HepG2 (cell line): Measurements from ENCODE around the gene APOC3. TPM values are rescaled to one million over a fixed set of nuclear protein-coding genes. Genes with fewer than 3 reads are reported as not detected.

ENCODE experiments used
- MTF2 ChIP-seq: sonication (generic); formaldehyde crosslinking; IDR thresholded peaks from 2 replicates; pipeline ENCODE4 v1.5.0; 2020; ENCODE audit warnings: missing genetic modification reagents, borderline replicate concordance
- MXI1 ChIP-seq: IDR thresholded peaks from 3 replicates; pipeline ENCODE4 v1.6.1; 2012; ENCODE audit warnings: low read depth, low read length, inconsistent platforms, borderline replicate concordance
- NFKBIZ ChIP-seq: IDR thresholded peaks from 2 replicates; pipeline ENCODE4 v1.6.1; 2018; ENCODE audit warnings: missing genetic modification reagents, missing compliant biosample characterization
- NR2F6 ChIP-seq, 2 experiments: IDR thresholded peaks; 2 replicates each; pipeline ENCODE4 v1.6.1; 2016; ENCODE audit warnings: antibody characterized with exemption in 1 of 2, mild to moderate bottlenecking in 1 of 2
- PITX1 ChIP-seq: sonication (generic); formaldehyde crosslinking; IDR thresholded peaks from 2 replicates; pipeline ENCODE4 v1.5.1; 2020; ENCODE audit warnings: mild to moderate bottlenecking, missing genetic modification reagents
- PPARG ChIP-seq: conservative IDR thresholded peaks from 2 replicates; pipeline ENCODE4 v1.6.1; 2016; ENCODE audit warnings: missing biosample characterization, missing genetic modification reagents
- SIN3A ChIP-seq: IDR thresholded peaks from 2 replicates; pipeline ENCODE4 v1.6.1; 2011; ENCODE audit warnings: low read depth, mild to moderate bottlenecking, control low read depth, low read length, borderline replicate concordance
- SP4 ChIP-seq: sonication (generic); formaldehyde crosslinking; IDR thresholded peaks from 2 replicates; pipeline ENCODE4 v1.8.1; 2023; ENCODE audit warnings: mild to moderate bottlenecking, missing genetic modification reagents
- YY1 ChIP-seq: IDR thresholded peaks from 2 replicates; pipeline ENCODE4 v1.6.1; 2011; ENCODE audit warnings: low read length, low read depth, moderate library complexity, mild to moderate bottlenecking; ENCODE audit not compliant: insufficient read depth, insufficient replicate concordance
- ZMYM4 ChIP-seq: sonication (generic); formaldehyde crosslinking; IDR thresholded peaks from 2 replicates; pipeline ENCODE4 v1.8.1; 2023; ENCODE audit warnings: mild to moderate bottlenecking, missing genetic modification reagents
- ZNF264 ChIP-seq: sonication (generic); formaldehyde crosslinking; IDR thresholded peaks from 2 replicates; pipeline ENCODE4 v1.4.0; 2020; ENCODE audit warnings: missing genetic modification reagents
- ZNF3 ChIP-seq: IDR thresholded peaks from 2 replicates; pipeline ENCODE4 v1.7.0; 2017; ENCODE audit warnings: inconsistent platforms
- ZNF644 ChIP-seq: IDR thresholded peaks from 2 replicates; pipeline ENCODE4 v1.6.1; 2016; ENCODE audit warnings: low read depth
- ZNF678 ChIP-seq: sonication (generic); formaldehyde crosslinking; IDR thresholded peaks from 2 replicates; pipeline ENCODE4 v1.4.0; 2020; ENCODE audit warnings: mild to moderate bottlenecking, missing genetic modification reagents
- ZNF792 ChIP-seq: IDR thresholded peaks from 2 replicates; pipeline ENCODE4 v1.6.1; 2016
- polyA plus RNA-seq, 8 experiments: library from polyadenylated mRNA; depleted of rRNA in 3 of 8; stranded (reverse) in 7 of 8; unstranded in 1 of 8; fragments of >200 nt; fragmentation: Illumina TruSeq in 4 of 8; extraction: Trizol in 4 of 8; gene quantifications; 2 replicates each; pipeline versions ENCODE4 v1.2.1 to v1.2.3, GENCODE V29; 2011 to 2016; ENCODE audit warnings: low read depth in 4 of 8, missing spikeins in 1 of 8, mixed read lengths in 1 of 8; ENCODE audit not compliant: insufficient read depth in 1 of 8
- total RNA-seq, 5 experiments: library from RNA; depleted of rRNA; stranded (reverse); fragments of >200 nt; fragmentation: Illumina TruSeq; extraction: Trizol; gene quantifications; 2 replicates each; pipeline ENCODE4 v1.2.3, GENCODE V29; 2016; ENCODE audit warnings: low read depth in 1 of 5
- TF ChIP-seq, protein P1 (sequence below): fragments of 450-650 bp; IDR thresholded peaks from 2 replicates; pipeline ENCODE4 v1.6.1; 2017; ENCODE audit warnings: mild to moderate bottlenecking
- TF ChIP-seq, protein P2 (sequence below): sonication (generic); formaldehyde crosslinking; IDR thresholded peaks from 2 replicates; pipeline ENCODE4 v1.4.0; 2020; ENCODE audit warnings: missing genetic modification reagents, borderline replicate concordance
- TF ChIP-seq, protein P3 (sequence below): sonication (generic); formaldehyde crosslinking; IDR thresholded peaks from 2 replicates; pipeline ENCODE4 v1.4.0; 2020; ENCODE audit warnings: missing genetic modification reagents
- TF ChIP-seq, protein P4 (sequence below), 2 experiments: IDR thresholded peaks; 2 replicates each; pipeline ENCODE4 v1.6.1; 2011 to 2012; ENCODE audit warnings: low read length in 2 of 2, borderline replicate concordance in 1 of 2, low read depth in 1 of 2, mild to moderate bottlenecking in 1 of 2, moderate library complexity in 1 of 2

Gene APOC3
- total and polyA plus RNA-seq, 2 of the 13 experiments (the other 11 are each of a cell fraction or from before 2014, with no cell fraction given): 314 to 687 TPM

DNA sequence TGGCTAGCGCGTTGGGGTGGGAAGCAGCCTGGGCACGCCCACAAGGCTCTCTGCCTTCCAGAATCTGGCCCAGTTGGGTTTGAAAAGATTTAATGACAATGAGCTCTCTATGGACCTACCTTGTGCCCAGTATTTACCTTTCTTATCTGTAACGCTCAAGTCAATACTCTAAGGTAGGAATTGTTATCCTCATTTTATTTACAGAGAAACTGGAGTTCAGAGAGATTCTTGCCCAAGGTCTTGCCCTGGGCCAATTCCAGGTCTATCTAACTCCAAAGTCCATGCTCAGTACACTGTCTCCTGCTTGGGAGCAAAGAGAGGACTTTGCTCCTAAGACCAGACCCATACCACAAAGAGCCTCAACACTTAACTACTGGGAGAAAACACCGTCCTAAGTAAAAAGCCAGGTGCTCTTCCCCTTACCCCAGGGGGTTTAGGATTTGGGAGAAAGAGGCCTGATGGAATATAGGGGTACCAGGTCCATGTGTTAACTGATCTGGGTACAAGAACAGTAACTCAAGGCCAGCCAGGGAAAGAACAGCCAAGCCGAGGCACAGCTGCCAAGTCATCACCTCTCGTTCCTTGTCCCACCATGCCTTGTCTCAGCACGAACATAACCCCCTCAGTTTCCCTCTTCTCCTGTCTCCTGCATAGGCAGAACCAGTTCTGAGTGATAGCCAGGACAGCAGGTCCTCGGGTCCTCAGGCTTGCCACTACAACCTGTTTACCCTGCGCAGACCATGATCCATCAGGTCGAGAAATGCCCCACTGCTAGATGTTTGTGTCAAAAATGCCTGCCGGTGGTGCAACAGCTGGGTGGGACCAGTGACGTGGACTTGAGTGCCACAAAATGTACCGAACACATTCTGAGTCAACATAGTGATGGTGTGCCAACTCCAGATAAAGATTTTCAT, 21.2 kb upstream of the APOC3 start (continued):
- no peak for TF ChIP-seq MTF2 (CRISPR knock-in tag)
- TF ChIP-seq PITX1 (CRISPR knock-in tag): peak; percentile 93
- no peak; the same call in 1 of the 2 replicates for TF ChIP-seq SP4 (CRISPR knock-in tag)
- TF ChIP-seq ZNF264 (CRISPR knock-in tag): peak; percentile 62
- TF ChIP-seq ZMYM4 (CRISPR knock-in tag): peak; percentile 2
- peak; percentile 99 for TF ChIP-seq NR2F6 (IDR thresholded peaks at IDR 0.05)
- TF ChIP-seq NR2F6 (CRISPR knock-in tag; IDR thresholded peaks at IDR 0.05): peak; percentile 99
- TF ChIP-seq, protein P1, sequence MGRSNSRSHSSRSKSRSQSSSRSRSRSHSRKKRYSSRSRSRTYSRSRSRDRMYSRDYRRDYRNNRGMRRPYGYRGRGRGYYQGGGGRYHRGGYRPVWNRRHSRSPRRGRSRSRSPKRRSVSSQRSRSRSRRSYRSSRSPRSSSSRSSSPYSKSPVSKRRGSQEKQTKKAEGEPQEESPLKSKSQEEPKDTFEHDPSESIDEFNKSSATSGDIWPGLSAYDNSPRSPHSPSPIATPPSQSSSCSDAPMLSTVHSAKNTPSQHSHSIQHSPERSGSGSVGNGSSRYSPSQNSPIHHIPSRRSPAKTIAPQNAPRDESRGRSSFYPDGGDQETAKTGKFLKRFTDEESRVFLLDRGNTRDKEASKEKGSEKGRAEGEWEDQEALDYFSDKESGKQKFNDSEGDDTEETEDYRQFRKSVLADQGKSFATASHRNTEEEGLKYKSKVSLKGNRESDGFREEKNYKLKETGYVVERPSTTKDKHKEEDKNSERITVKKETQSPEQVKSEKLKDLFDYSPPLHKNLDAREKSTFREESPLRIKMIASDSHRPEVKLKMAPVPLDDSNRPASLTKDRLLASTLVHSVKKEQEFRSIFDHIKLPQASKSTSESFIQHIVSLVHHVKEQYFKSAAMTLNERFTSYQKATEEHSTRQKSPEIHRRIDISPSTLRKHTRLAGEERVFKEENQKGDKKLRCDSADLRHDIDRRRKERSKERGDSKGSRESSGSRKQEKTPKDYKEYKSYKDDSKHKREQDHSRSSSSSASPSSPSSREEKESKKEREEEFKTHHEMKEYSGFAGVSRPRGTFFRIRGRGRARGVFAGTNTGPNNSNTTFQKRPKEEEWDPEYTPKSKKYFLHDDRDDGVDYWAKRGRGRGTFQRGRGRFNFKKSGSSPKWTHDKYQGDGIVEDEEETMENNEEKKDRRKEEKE: no peak
- TF ChIP-seq, protein P2, sequence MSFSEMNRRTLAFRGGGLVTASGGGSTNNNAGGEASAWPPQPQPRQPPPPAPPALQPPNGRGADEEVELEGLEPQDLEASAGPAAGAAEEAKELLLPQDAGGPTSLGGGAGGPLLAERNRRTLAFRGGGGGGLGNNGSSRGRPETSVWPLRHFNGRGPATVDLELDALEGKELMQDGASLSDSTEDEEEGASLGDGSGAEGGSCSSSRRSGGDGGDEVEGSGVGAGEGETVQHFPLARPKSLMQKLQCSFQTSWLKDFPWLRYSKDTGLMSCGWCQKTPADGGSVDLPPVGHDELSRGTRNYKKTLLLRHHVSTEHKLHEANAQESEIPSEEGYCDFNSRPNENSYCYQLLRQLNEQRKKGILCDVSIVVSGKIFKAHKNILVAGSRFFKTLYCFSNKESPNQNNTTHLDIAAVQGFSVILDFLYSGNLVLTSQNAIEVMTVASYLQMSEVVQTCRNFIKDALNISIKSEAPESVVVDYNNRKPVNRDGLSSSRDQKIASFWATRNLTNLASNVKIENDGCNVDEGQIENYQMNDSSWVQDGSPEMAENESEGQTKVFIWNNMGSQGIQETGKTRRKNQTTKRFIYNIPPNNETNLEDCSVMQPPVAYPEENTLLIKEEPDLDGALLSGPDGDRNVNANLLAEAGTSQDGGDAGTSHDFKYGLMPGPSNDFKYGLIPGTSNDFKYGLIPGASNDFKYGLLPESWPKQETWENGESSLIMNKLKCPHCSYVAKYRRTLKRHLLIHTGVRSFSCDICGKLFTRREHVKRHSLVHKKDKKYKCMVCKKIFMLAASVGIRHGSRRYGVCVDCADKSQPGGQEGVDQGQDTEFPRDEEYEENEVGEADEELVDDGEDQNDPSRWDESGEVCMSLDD (CRISPR knock-in tag): peak; percentile 61; the same call in 1 of the 2 replicates
- TF ChIP-seq ZNF792 (CRISPR knock-in tag): no peak
- TF ChIP-seq, protein P3, sequence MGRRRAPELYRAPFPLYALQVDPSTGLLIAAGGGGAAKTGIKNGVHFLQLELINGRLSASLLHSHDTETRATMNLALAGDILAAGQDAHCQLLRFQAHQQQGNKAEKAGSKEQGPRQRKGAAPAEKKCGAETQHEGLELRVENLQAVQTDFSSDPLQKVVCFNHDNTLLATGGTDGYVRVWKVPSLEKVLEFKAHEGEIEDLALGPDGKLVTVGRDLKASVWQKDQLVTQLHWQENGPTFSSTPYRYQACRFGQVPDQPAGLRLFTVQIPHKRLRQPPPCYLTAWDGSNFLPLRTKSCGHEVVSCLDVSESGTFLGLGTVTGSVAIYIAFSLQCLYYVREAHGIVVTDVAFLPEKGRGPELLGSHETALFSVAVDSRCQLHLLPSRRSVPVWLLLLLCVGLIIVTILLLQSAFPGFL: no peak
- no peak for TF ChIP-seq ZNF3 (CRISPR knock-in tag)
- peak; percentile 62; the same call in 1 of the 2 replicates for TF ChIP-seq NFKBIZ (CRISPR knock-in tag)
- peak; percentile 92 for TF ChIP-seq PPARG
- peak; percentile 67 for TF ChIP-seq YY1
- TF ChIP-seq MXI1: peak; percentile 27; the same call in 1 of the 3 replicates
- no peak for TF ChIP-seq ZNF678 (CRISPR knock-in tag)
- 0 out of 2 replicates have a peak, but pooled peaks have one; percentile 39 for TF ChIP-seq ZNF644 (CRISPR knock-in tag)
- peak; percentile 25; the same call in 1 of the 2 replicates for TF ChIP-seq SIN3A
- TF ChIP-seq, protein P4, sequence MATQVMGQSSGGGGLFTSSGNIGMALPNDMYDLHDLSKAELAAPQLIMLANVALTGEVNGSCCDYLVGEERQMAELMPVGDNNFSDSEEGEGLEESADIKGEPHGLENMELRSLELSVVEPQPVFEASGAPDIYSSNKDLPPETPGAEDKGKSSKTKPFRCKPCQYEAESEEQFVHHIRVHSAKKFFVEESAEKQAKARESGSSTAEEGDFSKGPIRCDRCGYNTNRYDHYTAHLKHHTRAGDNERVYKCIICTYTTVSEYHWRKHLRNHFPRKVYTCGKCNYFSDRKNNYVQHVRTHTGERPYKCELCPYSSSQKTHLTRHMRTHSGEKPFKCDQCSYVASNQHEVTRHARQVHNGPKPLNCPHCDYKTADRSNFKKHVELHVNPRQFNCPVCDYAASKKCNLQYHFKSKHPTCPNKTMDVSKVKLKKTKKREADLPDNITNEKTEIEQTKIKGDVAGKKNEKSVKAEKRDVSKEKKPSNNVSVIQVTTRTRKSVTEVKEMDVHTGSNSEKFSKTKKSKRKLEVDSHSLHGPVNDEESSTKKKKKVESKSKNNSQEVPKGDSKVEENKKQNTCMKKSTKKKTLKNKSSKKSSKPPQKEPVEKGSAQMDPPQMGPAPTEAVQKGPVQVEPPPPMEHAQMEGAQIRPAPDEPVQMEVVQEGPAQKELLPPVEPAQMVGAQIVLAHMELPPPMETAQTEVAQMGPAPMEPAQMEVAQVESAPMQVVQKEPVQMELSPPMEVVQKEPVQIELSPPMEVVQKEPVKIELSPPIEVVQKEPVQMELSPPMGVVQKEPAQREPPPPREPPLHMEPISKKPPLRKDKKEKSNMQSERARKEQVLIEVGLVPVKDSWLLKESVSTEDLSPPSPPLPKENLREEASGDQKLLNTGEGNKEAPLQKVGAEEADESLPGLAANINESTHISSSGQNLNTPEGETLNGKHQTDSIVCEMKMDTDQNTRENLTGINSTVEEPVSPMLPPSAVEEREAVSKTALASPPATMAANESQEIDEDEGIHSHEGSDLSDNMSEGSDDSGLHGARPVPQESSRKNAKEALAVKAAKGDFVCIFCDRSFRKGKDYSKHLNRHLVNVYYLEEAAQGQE (IDR thresholded peaks at IDR 0.05; ENCODE audit: borderline replicate concordance in 1 of 2, low read depth in 1 of 2, low read length in 2 of 2): peak in 1 of 2 experiments; percentile 69; a peak in 1 of 4 replicates
